H9 (cell line): ENCODE measurements around the gene RPL19. TPM values are rescaled to one million over a fixed set of nuclear protein-coding genes. Genes with fewer than 3 reads are reported as not detected.

Experiments used
- DNase-seq: peaks from one replicate; pipeline ENCODE4 v3.0.0-alpha.2; 2017
- H2AFZ ChIP-seq: one replicate; pipeline ENCODE4 v1.6.1; 2013; ENCODE audit warnings: mild to moderate bottlenecking, low read length, control low read depth, moderate library complexity
- H2AK5ac ChIP-seq: 2 replicates; pipeline ENCODE4 v1.6.1; 2013; ENCODE audit warnings: low read length, control low read depth, mixed read lengths; ENCODE audit not compliant: insufficient read length
- H2BK120ac ChIP-seq: one replicate; pipeline ENCODE4 v1.6.1; 2013; ENCODE audit warnings: low read depth, mild to moderate bottlenecking, low read length, control low read depth, inconsistent platforms; ENCODE audit not compliant: poor library complexity, severe bottlenecking
- H2BK12ac ChIP-seq: 2 replicates; pipeline ENCODE4 v1.6.1; 2013; ENCODE audit warnings: low read length, control low read depth, mixed read lengths, low read depth; ENCODE audit not compliant: insufficient read length
- H2BK15ac ChIP-seq: 2 replicates; pipeline ENCODE4 v1.6.1; 2013; ENCODE audit warnings: low read depth, low read length, control low read depth
- H2BK20ac ChIP-seq: one replicate; pipeline ENCODE4 v1.6.1; 2013; ENCODE audit warnings: low read depth, mild to moderate bottlenecking, low read length, control low read depth, inconsistent platforms; ENCODE audit not compliant: poor library complexity, severe bottlenecking
- H2BK5ac ChIP-seq: 2 replicates; pipeline ENCODE4 v1.6.1; 2013; ENCODE audit warnings: low read length, control low read depth, mixed read lengths; ENCODE audit not compliant: insufficient read length
- H3K14ac ChIP-seq: 2 replicates; pipeline ENCODE4 v1.6.1; 2013; ENCODE audit warnings: low read length, control low read depth; ENCODE audit not compliant: insufficient read depth
- H3K18ac ChIP-seq: 2 replicates; pipeline ENCODE4 v1.6.1; 2013; ENCODE audit warnings: low read depth, mild to moderate bottlenecking, mixed read lengths, low read length, control low read depth; ENCODE audit not compliant: insufficient read length
- H3K23ac ChIP-seq: 2 replicates; pipeline ENCODE4 v1.6.1; 2013; ENCODE audit warnings: low read length, control low read depth, mixed read lengths, low read depth; ENCODE audit not compliant: insufficient read length
- H3K23me2 ChIP-seq: 2 replicates; pipeline ENCODE4 v1.6.1; 2013; ENCODE audit warnings: low read depth, mild to moderate bottlenecking, mixed read lengths, low read length, control low read depth; ENCODE audit not compliant: insufficient read length, poor library complexity, severe bottlenecking
- H3K27ac ChIP-seq: 2 replicates; pipeline ENCODE4 v1.5.1; 2013; ENCODE audit warnings: low read length, control low read depth, mixed read lengths, low read depth; ENCODE audit not compliant: insufficient read length
- H3K27me3 ChIP-seq: 2 replicates; pipeline ENCODE4 v1.6.1; 2013; ENCODE audit warnings: low read length, control low read depth, inconsistent platforms; ENCODE audit not compliant: insufficient read depth
- H3K4ac ChIP-seq: 2 replicates; pipeline ENCODE4 v1.6.1; 2013; ENCODE audit warnings: low read depth, mild to moderate bottlenecking, control low read depth, inconsistent platforms, low read length, moderate library complexity
- H3K4me1 ChIP-seq: 2 replicates; pipeline ENCODE4 v1.6.1; 2013; ENCODE audit warnings: low read length, control low read depth, inconsistent platforms; ENCODE audit not compliant: insufficient read depth
- H3K4me2 ChIP-seq: 2 replicates; pipeline ENCODE4 v1.6.1; 2013; ENCODE audit warnings: low read length, control low read depth, mixed read lengths; ENCODE audit not compliant: insufficient read length, insufficient read depth
- H3K56ac ChIP-seq: 2 replicates; pipeline ENCODE4 v1.6.1; 2013; ENCODE audit warnings: low read depth, mild to moderate bottlenecking, mixed read lengths, low read length, control low read depth; ENCODE audit not compliant: insufficient read length
- H3K79me1 ChIP-seq: 2 replicates; pipeline ENCODE4 v1.6.1; 2013; ENCODE audit warnings: low read depth, mild to moderate bottlenecking, moderate library complexity, low read length, control low read depth, inconsistent platforms; ENCODE audit not compliant: insufficient read depth, poor library complexity, severe bottlenecking
- H3K79me2 ChIP-seq: 2 replicates; pipeline ENCODE4 v1.6.1; 2013; ENCODE audit warnings: low read length, control low read depth, inconsistent platforms; ENCODE audit not compliant: insufficient read depth
- H3K9ac ChIP-seq: 2 replicates; pipeline ENCODE4 v1.6.1; 2013; ENCODE audit warnings: low read length, control low read depth, mixed read lengths; ENCODE audit not compliant: insufficient read length; ENCODE audit errors: extremely low read depth
- H3K9me3 ChIP-seq: one replicate; pipeline ENCODE4 v1.6.1; 2013; ENCODE audit warnings: low read depth, low read length, inconsistent platforms; ENCODE audit not compliant: control insufficient read depth
- H3T11ph ChIP-seq: one replicate; pipeline ENCODE4 v1.6.1; 2013; ENCODE audit warnings: mild to moderate bottlenecking, low read length, control low read depth, inconsistent platforms
- H4K20me1 ChIP-seq: one replicate; pipeline ENCODE4 v1.6.1; 2013; ENCODE audit not compliant: control insufficient read depth, insufficient read length, insufficient read depth
- H4K5ac ChIP-seq: 2 replicates; pipeline ENCODE4 v1.6.1; 2013; ENCODE audit warnings: low read depth, mild to moderate bottlenecking, mixed read lengths, low read length, control low read depth; ENCODE audit not compliant: insufficient read length
- H4K8ac ChIP-seq: replicated peaks from 2 replicates; pipeline ENCODE4 v1.6.1; 2013; ENCODE audit warnings: low read length, control low read depth, mixed read lengths, low read depth; ENCODE audit not compliant: insufficient read length
- H4K91ac ChIP-seq: 2 replicates; pipeline ENCODE4 v1.6.1; 2013; ENCODE audit warnings: low read depth, mild to moderate bottlenecking, moderate library complexity, mixed read lengths, low read length, control low read depth; ENCODE audit not compliant: insufficient read length
- H3K27ac Mint-ChIP-seq, 3 experiments: 2 replicates in 2 of 3; 3 replicates in 1 of 3; pipeline ENCODE4 v1.8.0; 2020 to 2021; ENCODE audit warnings: mixed read lengths in 3 of 3, mild to moderate bottlenecking in 1 of 3, moderate library complexity in 1 of 3
- H3K27me3 Mint-ChIP-seq: 2 replicates; pipeline ENCODE4 v1.8.0; 2021; ENCODE audit warnings: low read depth, mild to moderate bottlenecking, moderate library complexity, mixed read lengths
- H3K36me3 Mint-ChIP-seq, 3 experiments: 2 replicates in 2 of 3; 3 replicates in 1 of 3; pipeline ENCODE4 v1.8.0; 2020 to 2021; ENCODE audit warnings: low read depth in 3 of 3, mixed read lengths in 3 of 3; ENCODE audit not compliant: insufficient read depth in 1 of 3
- H3K4me1 Mint-ChIP-seq, 2 experiments: 2 replicates each; pipeline ENCODE4 v1.8.0; 2020; ENCODE audit warnings: mixed read lengths in 2 of 2
- H3K4me3 Mint-ChIP-seq, 2 experiments: 2 replicates in 1 of 2; 3 replicates in 1 of 2; pipeline ENCODE4 v1.8.0; 2020 to 2021; ENCODE audit warnings: mild to moderate bottlenecking in 2 of 2, mixed read lengths in 2 of 2, moderate library complexity in 1 of 2
- H3K9me3 Mint-ChIP-seq, 2 experiments: 2 replicates in 1 of 2; 3 replicates in 1 of 2; pipeline ENCODE4 v1.8.0; 2020; ENCODE audit warnings: mild to moderate bottlenecking in 2 of 2, mixed read lengths in 2 of 2, moderate library complexity in 1 of 2
- WGBS: extraction: QIAGEN DNeasy Blood & Tissue Kit; methylation state at CpG from one replicate; pipeline ENCODE4 v1.1.7; 2013; ENCODE audit warnings: missing lambda C conversion rate, low lambda C conversion rate, mixed read lengths; ENCODE audit not compliant: insufficient read length; ENCODE audit errors: extremely low coverage; 5-methylcytosine and 5-hydroxymethylcytosine counted together
- total RNA-seq: library from RNA; stranded (reverse); gene quantifications from 2 replicates; pipeline ENCODE4 v1.2.1, GENCODE V29; 2021
- TF ChIP-seq, protein P1 (sequence below): fragments of 200-600 bp; sonication (generic); conservative IDR thresholded peaks from 3 replicates; pipeline ENCODE4 v1.8.0; 2021; ENCODE audit warnings: antibody characterized with exemption, mild to moderate bottlenecking

RPL19 gene
- total RNA-seq, 1 experiment from 2014 or later: 2,038 TPM

DNA sequence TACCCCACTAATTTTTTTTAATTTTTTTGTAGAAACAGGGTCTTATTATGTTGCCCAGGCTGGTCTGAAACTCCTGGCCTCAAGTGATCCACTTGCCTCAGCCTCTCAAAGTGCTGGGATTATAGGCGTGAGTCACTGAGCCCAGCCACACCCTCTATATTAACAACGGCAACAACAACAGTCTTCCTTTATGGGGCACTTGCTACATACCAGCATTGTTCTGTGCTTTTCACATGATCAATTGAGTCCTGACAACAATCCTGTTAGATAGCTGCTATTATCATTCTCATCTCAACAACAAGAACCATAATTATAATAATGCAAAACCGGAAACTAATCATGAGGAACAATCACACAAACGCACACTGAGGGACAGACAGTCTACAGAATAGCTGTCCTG, 21.5 kb upstream of the RPL19 start:
- Histone ChIP-seq H2BK5ac (no peak overlapping the region), H3K23ac (no peak overlapping the region), H3K14ac (no peak overlapping the region), H2BK20ac (no peak overlapping the region), H3K9me3 (no peaks in the 10 kb centered on the region), H3K4me2 (no peak overlapping the region), H2AK5ac (no peak overlapping the region), H3K9ac (no peak overlapping the region), H3K27me3 (no peaks in the 10 kb centered on the region), H3K4me1 (no peaks in the 10 kb centered on the region; the same call in 1 of the 2 replicates), H4K91ac (no peak overlapping the region), H2BK12ac (no peak overlapping the region), H3K27ac (no peak overlapping the region), H3K79me2 (no peaks in the 10 kb centered on the region), H2BK120ac (no peak overlapping the region), H3K79me1 (no peaks in the 10 kb centered on the region), H3K56ac (no peak overlapping the region), H2BK15ac (no peak overlapping the region), H3K23me2 (no peaks in the 10 kb centered on the region), H4K20me1 (no peaks in the 10 kb centered on the region), H3K4ac (no peak overlapping the region), H3T11ph (no peak overlapping the region), H3K18ac (no peak overlapping the region), H2AFZ (no peak overlapping the region), H4K8ac (no peak overlapping the region), H4K5ac (no peak overlapping the region)
- H3K4me3 Mint-ChIP-seq: no peak overlapping the region
- peaks cover 16 to 56% (median 21%) of the 10 kb centered on the region in 3 experiments for H3K36me3 Mint-ChIP-seq
- peak overlapping the region in 2 of 3 experiments; percentile 41 to 76; a peak in 2 of 7 replicates for H3K27ac Mint-ChIP-seq
- DNase-seq: no peak
- H3K4me1 Mint-ChIP-seq: peaks cover 19 to 35% of the 10 kb centered on the region in 2 experiments
- H3K9me3 Mint-ChIP-seq: no peaks in the 10 kb centered on the region
- no CpG with 5 or more reads among the region's 4 CpGs for WGBS
- TF ChIP-seq, protein P1, sequence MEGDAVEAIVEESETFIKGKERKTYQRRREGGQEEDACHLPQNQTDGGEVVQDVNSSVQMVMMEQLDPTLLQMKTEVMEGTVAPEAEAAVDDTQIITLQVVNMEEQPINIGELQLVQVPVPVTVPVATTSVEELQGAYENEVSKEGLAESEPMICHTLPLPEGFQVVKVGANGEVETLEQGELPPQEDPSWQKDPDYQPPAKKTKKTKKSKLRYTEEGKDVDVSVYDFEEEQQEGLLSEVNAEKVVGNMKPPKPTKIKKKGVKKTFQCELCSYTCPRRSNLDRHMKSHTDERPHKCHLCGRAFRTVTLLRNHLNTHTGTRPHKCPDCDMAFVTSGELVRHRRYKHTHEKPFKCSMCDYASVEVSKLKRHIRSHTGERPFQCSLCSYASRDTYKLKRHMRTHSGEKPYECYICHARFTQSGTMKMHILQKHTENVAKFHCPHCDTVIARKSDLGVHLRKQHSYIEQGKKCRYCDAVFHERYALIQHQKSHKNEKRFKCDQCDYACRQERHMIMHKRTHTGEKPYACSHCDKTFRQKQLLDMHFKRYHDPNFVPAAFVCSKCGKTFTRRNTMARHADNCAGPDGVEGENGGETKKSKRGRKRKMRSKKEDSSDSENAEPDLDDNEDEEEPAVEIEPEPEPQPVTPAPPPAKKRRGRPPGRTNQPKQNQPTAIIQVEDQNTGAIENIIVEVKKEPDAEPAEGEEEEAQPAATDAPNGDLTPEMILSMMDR: no peak
- peaks cover 2% of the 10 kb centered on the region for H3K27me3 Mint-ChIP-seq
